OCI-LY1 (cell line): ENCODE data around the gene CD19.

ENCODE experiments used
- EZH2 ChIP-seq: fragments of 200-600 bp; sonication (generic), shearing (Covaris generic); IDR thresholded peaks from 2 replicates; pipeline ENCODE4 v1.8.0; 2017; ENCODE audit warnings: borderline replicate concordance, mixed run types, mild to moderate bottlenecking, antibody characterized with exemption, low read length, moderate library complexity, mixed read lengths
- TF ChIP-seq, protein P1 (sequence below): fragments of 200-600 bp; sonication (generic), shearing (Covaris generic); IDR thresholded peaks from 2 replicates; pipeline ENCODE4 v1.5.1; 2017; ENCODE audit warnings: mild to moderate bottlenecking, antibody characterized with exemption, low read length, moderate library complexity, mixed read lengths

DNA sequence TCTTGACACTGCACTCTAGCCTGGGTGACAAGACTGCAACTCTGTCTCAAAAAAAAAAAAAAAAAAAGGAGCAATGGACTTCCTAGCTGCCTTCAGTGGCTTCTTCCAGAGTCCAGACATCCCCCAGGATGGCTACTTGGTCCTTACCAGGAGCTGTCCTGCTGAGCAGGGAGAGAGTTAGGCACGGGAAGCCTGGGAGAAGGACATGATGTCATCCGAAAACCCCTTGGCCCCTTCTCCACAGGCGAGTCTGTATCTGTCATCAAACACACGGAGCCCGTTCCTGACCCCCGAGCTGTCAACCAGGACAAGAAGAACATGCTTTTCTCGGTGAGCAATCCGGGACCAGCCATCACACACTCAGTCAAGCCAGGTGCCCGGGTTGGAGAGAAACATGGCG is 44.8 kb upstream of the CD19 start:
- TF ChIP-seq, protein P1, sequence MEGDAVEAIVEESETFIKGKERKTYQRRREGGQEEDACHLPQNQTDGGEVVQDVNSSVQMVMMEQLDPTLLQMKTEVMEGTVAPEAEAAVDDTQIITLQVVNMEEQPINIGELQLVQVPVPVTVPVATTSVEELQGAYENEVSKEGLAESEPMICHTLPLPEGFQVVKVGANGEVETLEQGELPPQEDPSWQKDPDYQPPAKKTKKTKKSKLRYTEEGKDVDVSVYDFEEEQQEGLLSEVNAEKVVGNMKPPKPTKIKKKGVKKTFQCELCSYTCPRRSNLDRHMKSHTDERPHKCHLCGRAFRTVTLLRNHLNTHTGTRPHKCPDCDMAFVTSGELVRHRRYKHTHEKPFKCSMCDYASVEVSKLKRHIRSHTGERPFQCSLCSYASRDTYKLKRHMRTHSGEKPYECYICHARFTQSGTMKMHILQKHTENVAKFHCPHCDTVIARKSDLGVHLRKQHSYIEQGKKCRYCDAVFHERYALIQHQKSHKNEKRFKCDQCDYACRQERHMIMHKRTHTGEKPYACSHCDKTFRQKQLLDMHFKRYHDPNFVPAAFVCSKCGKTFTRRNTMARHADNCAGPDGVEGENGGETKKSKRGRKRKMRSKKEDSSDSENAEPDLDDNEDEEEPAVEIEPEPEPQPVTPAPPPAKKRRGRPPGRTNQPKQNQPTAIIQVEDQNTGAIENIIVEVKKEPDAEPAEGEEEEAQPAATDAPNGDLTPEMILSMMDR = no peak
- TF ChIP-seq EZH2 = no peak
